NCI-H526 treated with DMSO at 0.1 percent for 48 hours (cell line): ENCODE results near the gene DDX41.
"Not testable (repeated sequence)": the region's sequence is repeated elsewhere in the genome, so short reads cannot be mapped to it uniquely, and the experiment has no call there.

ENCODE experiments used
- DNase-seq: peaks from one replicate; lab custom pipeline; 2025; lab: John Stamatoyannopoulos, UW

The DDX41 gene

GRCh38 chr5:177537389-177538361 is 20.9 kb upstream of the DDX41 start:
- DNase-seq, result no peak

- DNase-seq, result no peak
These were observed 19.6 kb upstream of the DDX41 start for GRCh38 chr5:177536386-177536785.

GRCh38 chr5:177535125-177535524 is 18.4 kb upstream of the DDX41 start:
- DNase-seq, result no peak

- not testable (repeated sequence) for DNase-seq
These were observed 17.7 kb upstream of the DDX41 start for GRCh38 chr5:177534433-177534832.

- DNase-seq, result no peak
These were observed 14.6 kb upstream of the DDX41 start for GRCh38 chr5:177531209-177531940.

GRCh38 chr5:177530638-177531037 is 13.9 kb upstream of the DDX41 start:
- no peak for DNase-seq

- no peak for DNase-seq
These were observed 12.8 kb upstream of the DDX41 start for GRCh38 chr5:177529247-177530203.

- no peak for DNase-seq
These were observed 11.9 kb upstream of the DDX41 start for GRCh38 chr5:177528631-177529030.

GRCh38 chr5:177527595-177527994 is 10.8 kb upstream of the DDX41 start:
- DNase-seq, result no peak

GRCh38 chr5:177526791-177527190 is 10.0 kb upstream of the DDX41 start:
- no peak for DNase-seq

GRCh38 chr5:177526191-177526590 is 9.4 kb upstream of the DDX41 start:
- DNase-seq, result no peak

GRCh38 chr5:177524941-177525655 is 8.3 kb upstream of the DDX41 start:
- DNase-seq, result no peak

GRCh38 chr5:177524539-177524900 is 7.8 kb upstream of the DDX41 start:
- DNase-seq, result no peak

- DNase-seq, result no peak
These were observed 7.2 kb upstream of the DDX41 start for GRCh38 chr5:177523711-177524538.

GRCh38 chr5:177520916-177521513 is 4.3 kb upstream of the DDX41 start:
- DNase-seq, result no peak

GRCh38 chr5:177520271-177520670 is 3.5 kb upstream of the DDX41 start:
- DNase-seq, result no peak

- DNase-seq, result no peak
These were observed 2.9 kb upstream of the DDX41 start for GRCh38 chr5:177519463-177520235.

GRCh38 chr5:177515580-177515979 is 1.2 kb downstream of the DDX41 start:
- DNase-seq, result no peak

- DNase-seq, result no peak
These were observed 2.2 kb downstream of the DDX41 start for GRCh38 chr5:177514541-177514940.
